Suprapubic skin (tissue), 4 donors: ENCODE data around the gene CACNA1H. TPM values are rescaled to one million over a fixed set of nuclear protein-coding genes. Genes with fewer than 3 reads are reported as not detected.

ENCODE experiments used
- DNase-seq, 2 donors: peaks; one replicate each; pipeline ENCODE4 v3.0.0-alpha.2; 2019; ENCODE audit warnings: low spot score in 2 of 2
- H3K27ac ChIP-seq: fragments of 200-600 bp; sonication (generic); one replicate; pipeline ENCODE4 v1.5.1; 2019
- H3K27me3 ChIP-seq: fragments of 200-600 bp; sonication (generic); one replicate; pipeline ENCODE4 v1.5.1; 2019
- H3K36me3 ChIP-seq: fragments of 200-600 bp; sonication (generic); one replicate; pipeline ENCODE4 v1.5.1; 2019
- H3K4me1 ChIP-seq: fragments of 200-600 bp; sonication (generic); one replicate; pipeline ENCODE4 v1.5.1; 2019
- H3K4me3 ChIP-seq: fragments of 200-600 bp; sonication (generic); one replicate; pipeline ENCODE4 v1.5.1; 2019; ENCODE audit warnings: mild to moderate bottlenecking
- H3K9me3 ChIP-seq: fragments of 200-600 bp; sonication (generic); one replicate; pipeline ENCODE4 v1.5.1; 2019
- CTCF ChIP-seq, 2 donors: fragments of 200-600 bp in 1 of 2; fragments of 450-650 bp in 1 of 2; sonication (generic) in 1 of 2; IDR thresholded peaks; one replicate each; pipeline ENCODE4 v1.5.1; 2016 to 2019; ENCODE audit warnings: antibody characterized with exemption in 2 of 2, mild to moderate bottlenecking in 1 of 2, moderate library complexity in 1 of 2
- EP300 ChIP-seq: sonication (generic); formaldehyde crosslinking; IDR thresholded peaks from one replicate; pipeline ENCODE4 v1.6.1; 2017; ENCODE audit warnings: antibody characterized with exemption
- POLR2A ChIP-seq, 2 donors: fragments of 450-650 bp; IDR thresholded peaks; one replicate each; pipeline ENCODE4 v1.6.1; 2017; ENCODE audit warnings: antibody characterized with exemption in 2 of 2, mild to moderate bottlenecking in 2 of 2, moderate library complexity in 2 of 2
- POLR2AphosphoS5 ChIP-seq, 3 donors: sonication (generic); formaldehyde crosslinking; IDR thresholded peaks; one replicate each; pipeline ENCODE4 v1.6.1; 2017; ENCODE audit warnings: antibody characterized with exemption in 3 of 3
- WGBS: methylation state at CpG from one replicate; pipeline ENCODE4 v1.1.5; 2018; 5-methylcytosine and 5-hydroxymethylcytosine counted together
- total RNA-seq, 4 donors: library from RNA; depleted of rRNA; stranded (reverse); fragments of >200 nt; gene quantifications; one replicate each; pipeline ENCODE4 v1.1.0, GENCODE V29; 2016

CACNA1H gene
- total RNA-seq, 4 donors from 2014 or later = 19.4 to 167 (median 38.4) TPM

- no peak for TF ChIP-seq EP300
- no peak for TF ChIP-seq CTCF (IDR thresholded peaks at IDR 0.05)
- no peak for TF ChIP-seq POLR2AphosphoS5 (IDR thresholded peaks at IDR 0.05)
- no peak for TF ChIP-seq POLR2A (IDR thresholded peaks at IDR 0.05)
- H3K4me1 ChIP-seq = peaks cover 3% of the 10 kb centered on the region
- H3K36me3 ChIP-seq = no peaks in the 10 kb centered on the region
- H3K9me3 ChIP-seq = no peaks in the 10 kb centered on the region
- peaks cover 97% of the 10 kb centered on the region for H3K27me3 ChIP-seq
- H3K4me3 ChIP-seq = no peak overlapping the region
- no peak for DNase-seq
- WGBS = 68% methylated on average over 13 of the region's 15 CpGs
- no peak overlapping the region for H3K27ac ChIP-seq
These were observed 38.9 kb upstream of the CACNA1H start for GRCh38 chr16:1113889-1114526.

GRCh38 chr16:1116693-1117077 is 36.2 kb upstream of the CACNA1H start:
- Histone ChIP-seq H3K36me3 (no peaks in the 10 kb centered on the region), H3K27me3 (peaks cover 97% of the 10 kb centered on the region), H3K27ac (no peak overlapping the region), H3K9me3 (no peaks in the 10 kb centered on the region), H3K4me3 (no peak overlapping the region), H3K4me1 (no peaks in the 10 kb centered on the region)
- TF ChIP-seq POLR2A (IDR thresholded peaks at IDR 0.05) = no peak
- WGBS = 40% methylated on average over 9 of the region's 16 CpGs
- no peak for DNase-seq

GRCh38 chr16:1117176-1117900 is 35.6 kb upstream of the CACNA1H start:
- no peaks in the 10 kb centered on the region for H3K9me3 ChIP-seq
- no peaks in the 10 kb centered on the region for H3K36me3 ChIP-seq
- H3K27ac ChIP-seq = no peak overlapping the region
- WGBS = 33% methylated on average over 3 of the region's 34 CpGs
- H3K4me3 ChIP-seq = no peak overlapping the region
- no peaks in the 10 kb centered on the region for H3K4me1 ChIP-seq
- TF ChIP-seq CTCF (IDR thresholded peaks at IDR 0.05) (no peak), EP300 (no peak), POLR2A (IDR thresholded peaks at IDR 0.05) (no peak), POLR2AphosphoS5 (IDR thresholded peaks at IDR 0.05) (no peak)
- no peak for DNase-seq
- peaks cover 92% of the 10 kb centered on the region for H3K27me3 ChIP-seq

GRCh38 chr16:1117926-1118325 is 35.0 kb upstream of the CACNA1H start:
- H3K27ac ChIP-seq = no peak overlapping the region
- no peaks in the 10 kb centered on the region for H3K36me3 ChIP-seq
- H3K4me3 ChIP-seq = no peak overlapping the region
- no peaks in the 10 kb centered on the region for H3K4me1 ChIP-seq
- peaks cover 89% of the 10 kb centered on the region for H3K27me3 ChIP-seq
- H3K9me3 ChIP-seq = no peaks in the 10 kb centered on the region
- TF ChIP-seq EP300 (no peak), CTCF (IDR thresholded peaks at IDR 0.05) (no peak), POLR2AphosphoS5 (IDR thresholded peaks at IDR 0.05) (no peak), POLR2A (IDR thresholded peaks at IDR 0.05) (no peak)
- DNase-seq = no peak
- WGBS = 100% methylated on average over 1 of the region's 19 CpGs

- Histone ChIP-seq H3K27ac (no peak overlapping the region), H3K4me1 (no peaks in the 10 kb centered on the region), H3K4me3 (no peak overlapping the region), H3K9me3 (no peaks in the 10 kb centered on the region), H3K36me3 (no peaks in the 10 kb centered on the region), H3K27me3 (peaks cover 91% of the 10 kb centered on the region)
- no peak for DNase-seq
- 45% methylated on average over 2 of the region's 19 CpGs for WGBS
- TF ChIP-seq POLR2A (IDR thresholded peaks at IDR 0.05) = no peak
- no peak for TF ChIP-seq CTCF (IDR thresholded peaks at IDR 0.05)
- TF ChIP-seq EP300 = no peak
- no peak for TF ChIP-seq POLR2AphosphoS5 (IDR thresholded peaks at IDR 0.05)
These were observed 33.8 kb upstream of the CACNA1H start for GRCh38 chr16:1119129-1119528.
